Measurements from ENCODE around the gene SRC. TPM values are rescaled to one million over a fixed set of nuclear protein-coding genes. Genes with fewer than 3 reads are reported as not detected.

The SRC gene
- total RNA-seq, 1 donor from 2014 or later = 6.0 TPM

- intact Hi-C loops (cut with DNase I) = no loop called here
- DNase-seq (ENCODE audit: missing footprints) = no peak
- no peak for ATAC-seq
Measured at GRCh38 chr20:37425103-37425625, 79.2 kb downstream of the SRC start.

- DNase-seq (ENCODE audit: missing footprints) (no peak), ATAC-seq (no peak)
- intact Hi-C loops (cut with DNase I) = no loop called here
Measured at GRCh38 chr20:37426106-37426505, 80.2 kb downstream of the SRC start.

- ATAC-seq = no peak
- no peak for DNase-seq (ENCODE audit: missing footprints)
- intact Hi-C loops (cut with DNase I) = no loop called here
Measured at GRCh38 chr20:37426978-37427377, 81.0 kb downstream of the SRC start.

- ATAC-seq = no peak
- intact Hi-C loops (cut with DNase I) = no loop called here
- no peak for DNase-seq (ENCODE audit: missing footprints)
Measured at GRCh38 chr20:37430044-37430443, 84.1 kb downstream of the SRC start.

- ATAC-seq (no peak), DNase-seq (ENCODE audit: missing footprints) (no peak)
- intact Hi-C loops (cut with DNase I) = no loop called here
Measured at GRCh38 chr20:37430778-37431460, 85.0 kb downstream of the SRC start.

- DNase-seq (ENCODE audit: missing footprints) = no peak
- intact Hi-C loops (cut with DNase I) = no loop called here
- no peak for ATAC-seq
Measured at GRCh38 chr20:37431786-37432185, 85.8 kb downstream of the SRC start.

GRCh38 chr20:37432606-37433005 is 86.7 kb downstream of the SRC start:
- intact Hi-C loops (cut with DNase I) = no loop called here
- ATAC-seq (no peak), DNase-seq (ENCODE audit: missing footprints) (no peak)

- DNase-seq (ENCODE audit: missing footprints) (no peak), ATAC-seq (no peak)
- intact Hi-C loops (cut with DNase I) = no loop called here
Measured at GRCh38 chr20:37435607-37436006, 89.7 kb downstream of the SRC start.

GRCh38 chr20:37436527-37437186 is 90.7 kb downstream of the SRC start:
- intact Hi-C loops (cut with DNase I) = no loop called here
- no peak for ATAC-seq
- no peak for DNase-seq (ENCODE audit: missing footprints)

GRCh38 chr20:37437676-37438075 is 91.7 kb downstream of the SRC start:
- DNase-seq (ENCODE audit: missing footprints) (no peak), ATAC-seq (no peak)
- intact Hi-C loops (cut with DNase I) = no loop called here

GRCh38 chr20:37438464-37439222 is 92.7 kb downstream of the SRC start:
- DNase-seq (ENCODE audit: missing footprints) (no peak), ATAC-seq (no peak)
- intact Hi-C loops (cut with DNase I) = no loop called here

GRCh38 chr20:37439223-37439933 is 93.4 kb downstream of the SRC start:
- intact Hi-C loops (cut with DNase I) = no loop called here
- DNase-seq (ENCODE audit: missing footprints) (no peak), ATAC-seq (no peak)

- intact Hi-C loops (cut with DNase I) = no loop called here
- DNase-seq (ENCODE audit: missing footprints) (no peak), ATAC-seq (no peak)
Measured at GRCh38 chr20:37441023-37441422, 95.1 kb downstream of the SRC start.

GRCh38 chr20:37442547-37442946 is 96.6 kb downstream of the SRC start:
- DNase-seq (ENCODE audit: missing footprints) (no peak), ATAC-seq (no peak)

GRCh38 chr20:37442986-37443385 is 97.0 kb downstream of the SRC start:
- ATAC-seq = no peak
- DNase-seq (ENCODE audit: missing footprints) = no peak
- intact Hi-C loops (cut with DNase I) = no loop called here

More at GRCh38 chr20:37442547-37442946, 96.6 kb downstream of the SRC start:
- intact Hi-C loops (cut with DNase I) = no loop called here

GRCh38 chr20:37443596-37443995 is 97.7 kb downstream of the SRC start:
- DNase-seq (ENCODE audit: missing footprints) (no peak), ATAC-seq (no peak)
- intact Hi-C loops (cut with DNase I) = no loop called here

GRCh38 chr20:37445041-37445440 is 99.1 kb downstream of the SRC start:
- ATAC-seq = no peak
- intact Hi-C loops (cut with DNase I) = no loop called here
- no peak for DNase-seq (ENCODE audit: missing footprints)

- no peak for DNase-seq (ENCODE audit: missing footprints)
- intact Hi-C loops (cut with DNase I) = no loop called here
Measured at GRCh38 chr20:37446286-37447032, 100.5 kb downstream of the SRC start.

More at GRCh38 chr20:37446286-37447032, 100.5 kb downstream of the SRC start:
- ATAC-seq = no peak

All from Right ventricle myocardium inferior (tissue), 1 donor.